Natural killer cell (primary cell): ENCODE data around the gene TUBA4A. TPM values are rescaled to one million over a fixed set of nuclear protein-coding genes. Genes with fewer than 3 reads are reported as not detected.

Source experiments
- ATAC-seq, 3 donors: fragments of 150-1000 bp in 2 of 3; fragments of 200-7000 bp in 1 of 3; cut with Tn5 transposase; 1 replicate in 1 of 3; 2 replicates in 2 of 3; pipeline ENCODE4 v1.10.0; 2021; ENCODE audit warnings: mild to moderate bottlenecking in 2 of 3, moderate library complexity in 2 of 3
- DNase-seq, 2 donors: peaks; one replicate each; pipeline versions ENCODE4 v3.0.0 to v3.0.0-alpha.2; 2013 to 2021; ENCODE audit warnings: mixed read lengths in 1 of 2
- H3K27ac ChIP-seq: one replicate; pipeline ENCODE4 v1.5.1; 2013; ENCODE audit warnings: mild to moderate bottlenecking, low read length
- H3K27me3 ChIP-seq: one replicate; pipeline ENCODE4 v1.6.1; 2013; ENCODE audit warnings: low read length; ENCODE audit not compliant: control insufficient read depth, insufficient read depth
- H3K36me3 ChIP-seq: one replicate; pipeline ENCODE4 v1.6.1; 2013; ENCODE audit warnings: low read length; ENCODE audit not compliant: control insufficient read depth, insufficient read depth
- H3K4me1 ChIP-seq: one replicate; pipeline ENCODE4 v1.6.1; 2013; ENCODE audit warnings: low read length; ENCODE audit not compliant: control insufficient read depth, insufficient read depth
- H3K4me3 ChIP-seq: one replicate; pipeline ENCODE4 v1.5.1; 2013; ENCODE audit warnings: low read length
- H3K9me3 ChIP-seq: one replicate; pipeline ENCODE4 v1.6.1; 2013; ENCODE audit warnings: low read length; ENCODE audit not compliant: control insufficient read depth, insufficient read depth
- H3K27ac Mint-ChIP-seq, 2 donors: one replicate each; pipeline ENCODE4 v1.8.0; 2022; ENCODE audit warnings: mild to moderate bottlenecking in 2 of 2, mixed read lengths in 2 of 2, moderate library complexity in 1 of 2
- H3K27me3 Mint-ChIP-seq, 2 donors: one replicate each; pipeline ENCODE4 v1.8.0; 2022; ENCODE audit warnings: low read depth in 2 of 2, mixed read lengths in 2 of 2
- H3K36me3 Mint-ChIP-seq: one replicate; pipeline ENCODE4 v1.8.0; 2022; ENCODE audit warnings: mixed read lengths
- H3K4me1 Mint-ChIP-seq, 2 donors: one replicate each; pipeline ENCODE4 v1.8.0; 2022; ENCODE audit warnings: mixed read lengths in 2 of 2
- H3K4me3 Mint-ChIP-seq: one replicate; pipeline ENCODE4 v1.8.0; 2022; ENCODE audit warnings: mild to moderate bottlenecking, moderate library complexity, mixed read lengths
- H3K9me3 Mint-ChIP-seq, 2 donors: one replicate each; pipeline ENCODE4 v1.8.0; 2022; ENCODE audit warnings: mixed read lengths in 2 of 2
- CTCF ChIP-seq: fragments of 200-600 bp; IDR thresholded peaks from one replicate; pipeline ENCODE4 v1.8.0; 2022; ENCODE audit warnings: antibody characterized with exemption
- WGBS: methylation state at CpG from one replicate; pipeline ENCODE4 v1.1.7; 2013; ENCODE audit warnings: missing lambda C conversion rate; ENCODE audit not compliant: insufficient coverage; 5-methylcytosine and 5-hydroxymethylcytosine counted together
- intact Hi-C: fragments of 100-400 bp; cut with micrococcal nuclease; formaldehyde crosslinking; loops from one replicate; pipeline ENCODE4 v1.14.2; 2022
- total RNA-seq, 4 donors: library from RNA; stranded (reverse); fragments of 120-200 nt in 1 of 4; gene quantifications; one replicate each; pipeline versions ENCODE4 v1.2.3 to v1.2.4, GENCODE V29; 2013 to 2022

Gene TUBA4A
- total RNA-seq, 3 donors from 2014 or later (not counting 1 experiment from before 2014, with no cell fraction given): 145 to 188 (median 146) TPM

- Histone ChIP-seq H3K27me3 (no peaks in the 10 kb centered on the region), H3K4me1 (peaks cover 43% of the 10 kb centered on the region), H3K4me3 (peak overlapping the region; percentile 93), H3K27ac (peak overlapping the region; percentile 97), H3K9me3 (no peaks in the 10 kb centered on the region), H3K36me3 (peaks cover 22% of the 10 kb centered on the region)
- DNase-seq: peak; percentile 48 to 76
- intact Hi-C loops: loop anchor here (1.0 to 5.0 kb wide), 4 partner anchors 25 to 687 kb away; partner anchors contain the start of genes CNOT9, CNPPD1, DNAJB2 and DNPEP
- no peak for TF ChIP-seq CTCF
- Mint-ChIP-seq H3K9me3 (no peaks in the 10 kb centered on the region), H3K4me1 (peaks cover 22 to 41% of the 10 kb centered on the region in 2 donors), H3K4me3 (peak overlapping the region; percentile 88), H3K27ac (peak overlapping the region; percentile 86 to 98), H3K27me3 (peaks cover 5 to 6% of the 10 kb centered on the region in 2 donors), H3K36me3 (no peaks in the 10 kb centered on the region)
- peak; percentile 31 to 65 (median 37) for ATAC-seq
- WGBS: 1% methylated on average over 12 of the region's 12 CpGs
Measured at GRCh38 chr2:219254590-219255201, 978 bp upstream of the TUBA4A start.

GRCh38 chr2:219252900-219253752 lies 592 bp downstream of the TUBA4A start, which contains the start of gene TUBA4B:
TUBA4B (plus strand) TSS chr2:219253243; CDS start chr2:219253408, 165 bp downstream.
- ATAC-seq: peak; percentile 14 to 33 (median 31)
- H3K9me3 ChIP-seq: no peaks in the 10 kb centered on the region
- H3K27ac ChIP-seq: peak within 1 kb of the TSS; percentile 97
- no peaks in the 10 kb centered on the region for H3K27me3 ChIP-seq
- peaks cover 37 to 57% of the 10 kb centered on the region in 2 donors for H3K4me1 Mint-ChIP-seq
- peak within 1 kb of the TSS; percentile 88 for H3K4me3 Mint-ChIP-seq
- H3K36me3 ChIP-seq: peaks cover 36% of the 10 kb centered on the region
- peaks cover 0 to 3% of the 10 kb centered on the region in 2 donors for H3K27me3 Mint-ChIP-seq
- H3K4me1 ChIP-seq: peaks cover 58% of the 10 kb centered on the region
- peak within 1 kb of the TSS; percentile 86 to 98 for H3K27ac Mint-ChIP-seq
- TF ChIP-seq CTCF: no peak
- H3K9me3 Mint-ChIP-seq: no peaks in the 10 kb centered on the region
- intact Hi-C loops: loop anchor here (1.0 kb wide), 5 partner anchors 8 to 93 kb away; partner anchors contain the start of genes ANKZF1, ATG9A, GLB1L and NHEJ1
- WGBS: 0% methylated on average over 47 of the region's 49 CpGs
- peak; percentile 47 to 65 for DNase-seq
- H3K4me3 ChIP-seq: peak within 1 kb of the TSS; percentile 93
- H3K36me3 Mint-ChIP-seq: no peaks in the 10 kb centered on the region

DNA sequence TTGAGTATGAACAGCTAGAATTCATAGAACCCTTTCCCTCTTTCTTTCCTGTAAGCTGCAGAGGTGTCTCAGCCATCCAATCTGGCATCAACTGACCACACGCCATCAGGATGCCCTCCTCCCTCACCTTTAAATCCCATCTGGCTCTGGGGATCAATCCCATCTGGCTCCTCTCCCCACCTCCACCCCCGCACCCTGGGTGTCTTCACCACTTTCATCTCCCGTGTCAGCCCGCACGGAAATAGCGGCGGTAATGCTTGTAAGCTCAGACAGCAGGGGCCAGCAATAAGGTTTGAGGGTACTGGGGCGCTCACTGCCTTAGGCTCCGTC lies 1.2 kb downstream of the TUBA4A start:
- Histone ChIP-seq H3K4me3 (peak overlapping the region; percentile 93), H3K27me3 (no peaks in the 10 kb centered on the region), H3K27ac (peak overlapping the region; percentile 81), H3K4me1 (peaks cover 64% of the 10 kb centered on the region), H3K36me3 (peaks cover 40% of the 10 kb centered on the region), H3K9me3 (no peaks in the 10 kb centered on the region)
- Mint-ChIP-seq H3K4me1 (peaks cover 43 to 63% of the 10 kb centered on the region in 2 donors), H3K36me3 (no peaks in the 10 kb centered on the region), H3K27ac (peak overlapping the region; percentile 86 to 98), H3K9me3 (no peaks in the 10 kb centered on the region), H3K27me3 (peaks cover 0 to 3% of the 10 kb centered on the region in 2 donors), H3K4me3 (peak overlapping the region; percentile 88)
- peak in 1 of 2 donors; percentile 63 for DNase-seq
- WGBS: 2% methylated on average over 9 of the region's 9 CpGs
- TF ChIP-seq CTCF: no peak
- no peak for ATAC-seq
- intact Hi-C loops: no loop called here
